Measurements from ENCODE around the gene SUCLG2. TPM values are rescaled to one million over a fixed set of nuclear protein-coding genes. Genes with fewer than 3 reads are reported as not detected.

The SUCLG2 gene
- polyA plus RNA-seq, 2 of the 4 experiments (the other 2 are of a cell fraction) = 39.8 to 61.3 TPM

DNA sequence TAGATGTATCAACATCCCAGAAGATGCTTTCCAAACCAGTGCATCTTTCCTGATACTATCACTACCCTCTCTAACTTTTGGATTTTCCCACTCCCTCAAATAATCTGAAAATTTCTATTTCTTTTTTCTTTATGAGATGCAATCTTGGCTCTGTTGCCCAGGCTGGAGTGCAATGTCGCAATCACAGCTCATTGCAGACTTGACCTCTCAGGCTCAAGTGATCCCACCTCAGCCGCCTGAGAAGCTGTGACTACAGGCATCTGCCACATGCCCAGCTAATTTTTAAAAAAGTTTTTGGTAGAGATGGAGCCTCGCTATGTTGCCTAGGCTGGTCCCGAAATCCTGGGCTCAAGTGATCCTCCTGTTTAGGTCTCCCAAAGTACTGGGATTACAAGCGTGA, 239.7 kb downstream of the SUCLG2 start:
- H3K4me2 ChIP-seq = no peak overlapping the region
- POLR2A ChIA-PET = no interaction called here
- FAIRE-seq (no peak), ATAC-seq (no peak), DNase-seq (ENCODE audit: low read depth in 1 of 2, low spot score in 1 of 2) (no peak)
- 94% methylated on average over 5 of the region's 5 CpGs for WGBS (ENCODE audit: missing lambda C conversion rate)
- H3K9me3 ChIP-seq = peaks cover 3% of the 10 kb centered on the region
- CTCF ChIA-PET = no interaction called here
- no peak overlapping the region for H3K27ac ChIP-seq
- no peak overlapping the region for H3K4me3 ChIP-seq
- TF ChIP-seq, protein P1, sequence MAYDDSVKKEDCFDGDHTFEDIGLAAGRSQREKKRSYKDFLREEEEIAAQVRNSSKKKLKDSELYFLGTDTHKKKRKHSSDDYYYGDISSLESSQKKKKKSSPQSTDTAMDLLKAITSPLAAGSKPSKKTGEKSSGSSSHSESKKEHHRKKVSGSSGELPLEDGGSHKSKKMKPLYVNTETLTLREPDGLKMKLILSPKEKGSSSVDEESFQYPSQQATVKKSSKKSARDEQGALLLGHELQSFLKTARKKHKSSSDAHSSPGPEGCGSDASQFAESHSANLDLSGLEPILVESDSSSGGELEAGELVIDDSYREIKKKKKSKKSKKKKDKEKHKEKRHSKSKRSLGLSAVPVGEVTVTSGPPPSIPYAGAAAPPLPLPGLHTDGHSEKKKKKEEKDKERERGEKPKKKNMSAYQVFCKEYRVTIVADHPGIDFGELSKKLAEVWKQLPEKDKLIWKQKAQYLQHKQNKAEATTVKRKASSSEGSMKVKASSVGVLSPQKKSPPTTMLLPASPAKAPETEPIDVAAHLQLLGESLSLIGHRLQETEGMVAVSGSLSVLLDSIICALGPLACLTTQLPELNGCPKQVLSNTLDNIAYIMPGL (CRISPR knock-in tag; IDR thresholded peaks at IDR 0.05; ENCODE audit: borderline replicate concordance) = no peak
- no peak for TF ChIP-seq MYC (IDR thresholded peaks at IDR 0.05; ENCODE audit: borderline replicate concordance, low read length)
- no peak for TF ChIP-seq NPAS2 (CRISPR knock-in tag; IDR thresholded peaks at IDR 0.05; ENCODE audit: borderline replicate concordance)
- TF ChIP-seq, protein P2, sequence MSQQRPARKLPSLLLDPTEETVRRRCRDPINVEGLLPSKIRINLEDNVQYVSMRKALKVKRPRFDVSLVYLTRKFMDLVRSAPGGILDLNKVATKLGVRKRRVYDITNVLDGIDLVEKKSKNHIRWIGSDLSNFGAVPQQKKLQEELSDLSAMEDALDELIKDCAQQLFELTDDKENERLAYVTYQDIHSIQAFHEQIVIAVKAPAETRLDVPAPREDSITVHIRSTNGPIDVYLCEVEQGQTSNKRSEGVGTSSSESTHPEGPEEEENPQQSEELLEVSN (IDR thresholded peaks at IDR 0.05; ENCODE audit: borderline replicate concordance, low read depth) = no peak
- TF ChIP-seq, protein P3, sequence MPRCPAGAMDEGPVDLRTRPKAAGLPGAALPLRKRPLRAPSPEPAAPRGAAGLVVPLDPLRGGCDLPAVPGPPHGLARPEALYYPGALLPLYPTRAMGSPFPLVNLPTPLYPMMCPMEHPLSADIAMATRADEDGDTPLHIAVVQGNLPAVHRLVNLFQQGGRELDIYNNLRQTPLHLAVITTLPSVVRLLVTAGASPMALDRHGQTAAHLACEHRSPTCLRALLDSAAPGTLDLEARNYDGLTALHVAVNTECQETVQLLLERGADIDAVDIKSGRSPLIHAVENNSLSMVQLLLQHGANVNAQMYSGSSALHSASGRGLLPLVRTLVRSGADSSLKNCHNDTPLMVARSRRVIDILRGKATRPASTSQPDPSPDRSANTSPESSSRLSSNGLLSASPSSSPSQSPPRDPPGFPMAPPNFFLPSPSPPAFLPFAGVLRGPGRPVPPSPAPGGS (IDR thresholded peaks at IDR 0.05) = no peak
- no peak for TF ChIP-seq ZFP36 (IDR thresholded peaks at IDR 0.05; ENCODE audit: borderline replicate concordance, partially characterized antibody)
- no peak for TF ChIP-seq FOSL2 (IDR thresholded peaks at IDR 0.05)
- TF ChIP-seq FOSL2 (CRISPR knock-in tag; IDR thresholded peaks at IDR 0.05) = no peak
- no peaks in the 10 kb centered on the region for H3K4me1 ChIP-seq

DNA sequence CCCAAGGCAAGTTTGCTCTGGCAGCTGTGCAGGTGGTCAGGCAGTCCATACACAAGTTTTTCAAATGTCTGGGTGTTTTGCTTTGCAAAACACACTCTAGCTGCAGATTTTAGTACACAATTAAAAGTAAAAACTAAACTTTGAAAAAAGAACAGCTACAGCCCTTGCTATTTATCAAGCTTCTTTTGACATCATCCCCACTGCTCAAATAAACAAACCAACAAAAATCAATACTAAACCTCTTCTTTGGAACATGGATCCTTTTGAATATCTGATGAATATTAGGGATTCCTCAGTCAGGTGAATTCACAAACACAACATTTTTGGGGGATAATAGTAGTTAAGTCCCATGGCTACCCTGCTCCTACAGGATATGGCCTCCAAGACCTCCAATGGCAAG, 249.2 kb downstream of the SUCLG2 start:
- no peak for FAIRE-seq
- no peak for ATAC-seq
- H3K27ac ChIP-seq = no peak overlapping the region
- no peak overlapping the region for H3K4me3 ChIP-seq
- ChIA-PET POLR2A (no interaction called here), CTCF (no interaction called here)
- H3K4me1 ChIP-seq = no peaks in the 10 kb centered on the region
- no peak for DNase-seq (ENCODE audit: low read depth in 1 of 2, low spot score in 1 of 2)
- TF ChIP-seq CBX2 (IDR thresholded peaks at IDR 0.05; ENCODE audit: borderline replicate concordance, low read depth) (no peak), SMC3 (IDR thresholded peaks at IDR 0.05) (no peak), NPAS2 (CRISPR knock-in tag; IDR thresholded peaks at IDR 0.05; ENCODE audit: borderline replicate concordance) (no peak), RCOR1 (IDR thresholded peaks at IDR 0.05; ENCODE audit: low read depth, low read length) (no peak), CEBPB (IDR thresholded peaks at IDR 0.05) (no peak), NR3C1 (IDR thresholded peaks at IDR 0.05) (no peak), EHMT2 (IDR thresholded peaks at IDR 0.05; ENCODE audit: low read depth) (no peak), KDM1A (IDR thresholded peaks at IDR 0.05; ENCODE audit: low read depth) (no peak), MAZ (IDR thresholded peaks at IDR 0.05; ENCODE audit: borderline replicate concordance, low read depth, low read length) (no peak)
- TF ChIP-seq, protein P4, sequence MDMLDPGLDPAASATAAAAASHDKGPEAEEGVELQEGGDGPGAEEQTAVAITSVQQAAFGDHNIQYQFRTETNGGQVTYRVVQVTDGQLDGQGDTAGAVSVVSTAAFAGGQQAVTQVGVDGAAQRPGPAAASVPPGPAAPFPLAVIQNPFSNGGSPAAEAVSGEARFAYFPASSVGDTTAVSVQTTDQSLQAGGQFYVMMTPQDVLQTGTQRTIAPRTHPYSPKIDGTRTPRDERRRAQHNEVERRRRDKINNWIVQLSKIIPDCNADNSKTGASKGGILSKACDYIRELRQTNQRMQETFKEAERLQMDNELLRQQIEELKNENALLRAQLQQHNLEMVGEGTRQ (IDR thresholded peaks at IDR 0.05) = no peak
- H3K4me2 ChIP-seq = no peak overlapping the region
- no peaks in the 10 kb centered on the region for H3K9me3 ChIP-seq

DNA sequence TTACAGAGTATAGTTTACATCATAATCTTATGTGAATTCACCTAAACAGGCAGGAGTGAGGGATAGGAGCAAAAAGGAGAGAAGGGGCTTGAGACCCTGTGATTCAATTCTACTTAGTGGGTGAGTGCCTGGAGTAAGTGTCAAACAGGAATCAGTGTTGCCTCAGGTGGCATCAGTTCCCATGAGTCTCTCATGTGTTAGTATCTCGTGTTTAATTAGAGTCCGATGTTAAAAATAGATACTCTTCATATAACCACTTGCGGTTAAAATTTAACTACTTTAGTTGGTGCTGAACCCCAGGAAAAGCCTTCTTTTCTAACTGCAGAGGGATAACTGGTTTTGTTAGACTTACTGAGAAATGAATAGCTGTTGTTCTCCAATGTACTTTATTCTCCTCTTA, 251.5 kb downstream of the SUCLG2 start:
- no peak overlapping the region for H3K4me2 ChIP-seq
- DNase-seq (ENCODE audit: low read depth in 1 of 2, low spot score in 1 of 2) (no peak), ATAC-seq (no peak), FAIRE-seq (no peak)
- no peaks in the 10 kb centered on the region for H3K9me3 ChIP-seq
- no peak overlapping the region for H3K4me3 ChIP-seq
- ChIA-PET CTCF (no interaction called here), POLR2A (no interaction called here)
- no peaks in the 10 kb centered on the region for H3K4me1 ChIP-seq
- 89% methylated on average over 3 of the region's 3 CpGs for WGBS (ENCODE audit: missing lambda C conversion rate)
- no peak overlapping the region for H3K27ac ChIP-seq
- TF ChIP-seq POLR2A (IDR thresholded peaks at IDR 0.05; ENCODE audit: low read length) (no peak), RAD21 (conservative IDR thresholded peaks at IDR 0.05 in 1 of 2, IDR thresholded peaks at IDR 0.05 in 1 of 2) (no peak), RFX5 (IDR thresholded peaks at IDR 0.05) (no peak), CHD2 (IDR thresholded peaks at IDR 0.05; ENCODE audit: low read length, partially characterized antibody) (no peak), TFCP2L1 (CRISPR knock-in tag; IDR thresholded peaks at IDR 0.05) (no peak), ZFP36 (IDR thresholded peaks at IDR 0.05; ENCODE audit: borderline replicate concordance, partially characterized antibody) (no peak), BHLHE40 (IDR thresholded peaks at IDR 0.05; ENCODE audit: low read depth, low read length) (no peak), RNF2 (IDR thresholded peaks at IDR 0.05; ENCODE audit: borderline replicate concordance, low read depth) (no peak), MYC (IDR thresholded peaks at IDR 0.05; ENCODE audit: borderline replicate concordance, low read length) (no peak), ZC3H11A (IDR thresholded peaks at IDR 0.05) (no peak), KDM5A (IDR thresholded peaks at IDR 0.05) (no peak), SREBF2 (IDR thresholded peaks at IDR 0.05) (no peak)
- TF ChIP-seq, protein P1 (CRISPR knock-in tag; IDR thresholded peaks at IDR 0.05; ENCODE audit: borderline replicate concordance) = no peak
